ENCODE measurements around the gene CSGALNACT2.

CSGALNACT2 gene

DNA sequence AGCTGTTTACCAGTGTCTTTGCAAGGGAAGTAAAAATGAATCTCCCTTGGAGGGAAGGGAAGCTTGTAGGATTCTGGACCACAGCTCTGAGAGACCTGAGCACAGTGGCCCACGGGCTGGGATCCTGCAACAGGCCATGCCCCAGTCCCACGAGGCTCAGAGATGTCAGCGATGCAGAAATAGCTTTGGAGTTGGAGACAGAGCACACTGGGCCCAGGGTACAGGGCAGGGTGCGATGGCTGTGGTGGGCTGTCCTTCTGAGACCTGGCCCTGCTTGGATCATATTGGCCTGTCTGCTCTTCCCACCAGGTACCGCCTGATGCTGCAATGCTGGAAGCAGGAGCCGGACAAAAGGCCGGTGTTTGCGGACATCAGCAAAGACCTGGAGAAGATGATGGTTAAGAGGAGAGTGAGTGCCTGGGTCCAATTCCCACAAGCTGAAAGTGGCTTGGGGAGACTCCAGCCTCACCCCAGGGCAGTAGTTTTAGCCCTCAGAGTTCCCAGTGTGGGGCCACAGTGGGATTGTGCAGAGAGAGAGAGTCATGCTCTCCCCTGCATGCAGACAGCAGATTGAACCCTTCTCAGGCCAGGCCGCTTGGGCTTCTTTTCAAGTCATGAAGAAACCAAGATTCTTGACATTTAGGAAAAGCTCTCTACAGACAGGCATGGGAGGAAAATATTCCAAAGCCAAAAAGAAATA lies 13.5 kb upstream of the CSGALNACT2 start:
- no peak for DNase-seq (ENCODE audit: low read depth in 2 of 2)

- no peak for DNase-seq (ENCODE audit: low read depth in 2 of 2)
Observed at GRCh38 chr10:43125274-43125845, 12.9 kb upstream of the CSGALNACT2 start.

DNA sequence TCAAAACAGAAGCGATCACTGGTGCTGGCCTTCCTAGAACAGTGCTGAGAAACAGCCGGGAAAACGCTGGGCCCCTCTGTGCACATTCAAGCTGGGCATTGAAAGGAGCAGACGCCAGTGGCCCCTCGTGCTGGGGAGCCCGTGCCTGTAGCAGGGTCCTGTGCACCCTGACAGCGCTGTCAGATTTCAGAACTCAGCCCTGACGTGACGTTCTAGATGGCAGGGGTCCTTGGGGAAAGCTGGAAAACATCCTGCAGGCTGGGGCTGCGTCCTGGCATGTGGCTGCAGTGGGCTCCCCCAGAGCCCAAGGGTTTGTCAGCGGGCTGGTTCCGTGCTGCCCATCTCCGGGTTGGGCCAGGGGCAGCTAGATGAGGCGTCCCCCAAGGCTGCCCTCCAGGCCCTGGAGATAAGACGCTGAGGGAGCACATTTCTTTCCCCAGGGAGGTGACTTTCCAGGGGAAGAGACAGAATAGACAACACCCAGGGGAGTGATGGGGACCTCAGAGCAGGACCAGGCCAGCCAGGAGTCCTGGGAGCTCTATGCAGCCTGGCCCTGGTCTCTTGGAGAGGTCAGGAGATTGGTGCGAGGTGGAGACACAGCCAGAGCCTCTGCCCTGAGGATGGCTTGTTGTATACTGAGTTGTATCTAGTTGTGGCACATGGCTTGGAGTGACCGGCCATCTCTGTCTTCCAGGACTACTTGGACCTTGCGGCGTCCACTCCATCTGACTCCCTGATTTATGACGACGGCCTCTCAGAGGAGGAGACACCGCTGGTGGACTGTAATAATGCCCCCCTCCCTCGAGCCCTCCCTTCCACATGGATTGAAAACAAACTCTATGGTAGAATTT lies 12.1 kb upstream of the CSGALNACT2 start:
- no peak for DNase-seq (ENCODE audit: low read depth in 2 of 2)

GRCh38 chr10:43126759-43127424 lies 11.4 kb upstream of the CSGALNACT2 start:
- no peak for DNase-seq (ENCODE audit: low read depth in 2 of 2)

DNA sequence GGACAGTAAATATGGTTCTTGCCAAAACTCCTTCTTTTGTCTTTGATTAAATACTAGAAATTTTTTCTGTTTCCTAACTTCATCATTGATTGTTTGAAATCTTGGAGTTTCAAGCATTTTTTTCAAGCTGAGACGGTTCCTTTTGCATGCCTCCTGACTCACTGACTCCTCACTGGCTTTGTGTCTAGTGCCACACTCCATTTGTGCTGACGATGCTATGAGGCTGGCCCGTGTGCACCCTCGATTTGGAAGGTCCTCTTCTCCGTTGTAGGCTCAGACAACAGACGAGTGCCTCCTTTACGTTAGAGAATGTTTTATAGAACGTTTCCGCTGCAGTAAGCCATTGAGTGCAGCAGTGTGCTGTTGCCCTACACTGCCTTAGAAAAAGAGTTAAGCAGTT lies 10.8 kb upstream of the CSGALNACT2 start:
- DNase-seq (ENCODE audit: low read depth in 2 of 2) = no peak

DNA sequence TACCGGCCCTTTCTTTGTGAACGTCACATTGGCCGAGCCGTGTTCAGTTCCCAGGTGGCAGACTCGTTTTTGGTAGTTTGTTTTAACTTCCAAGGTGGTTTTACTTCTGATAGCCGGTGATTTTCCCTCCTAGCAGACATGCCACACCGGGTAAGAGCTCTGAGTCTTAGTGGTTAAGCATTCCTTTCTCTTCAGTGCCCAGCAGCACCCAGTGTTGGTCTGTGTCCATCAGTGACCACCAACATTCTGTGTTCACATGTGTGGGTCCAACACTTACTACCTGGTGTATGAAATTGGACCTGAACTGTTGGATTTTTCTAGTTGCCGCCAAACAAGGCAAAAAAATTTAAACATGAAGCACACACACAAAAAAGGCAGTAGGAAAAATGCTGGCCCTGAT lies 9.9 kb upstream of the CSGALNACT2 start:
- DNase-seq (ENCODE audit: low read depth in 2 of 2) = no peak

- peak in 1 of 2 donors; percentile 14 for DNase-seq (ENCODE audit: low read depth in 2 of 2)
Observed at GRCh38 chr10:43128958-43129706, 9.1 kb upstream of the CSGALNACT2 start.

- no peak for DNase-seq (ENCODE audit: low read depth in 2 of 2)
Observed at GRCh38 chr10:43130770-43131171, 7.5 kb upstream of the CSGALNACT2 start.

DNA sequence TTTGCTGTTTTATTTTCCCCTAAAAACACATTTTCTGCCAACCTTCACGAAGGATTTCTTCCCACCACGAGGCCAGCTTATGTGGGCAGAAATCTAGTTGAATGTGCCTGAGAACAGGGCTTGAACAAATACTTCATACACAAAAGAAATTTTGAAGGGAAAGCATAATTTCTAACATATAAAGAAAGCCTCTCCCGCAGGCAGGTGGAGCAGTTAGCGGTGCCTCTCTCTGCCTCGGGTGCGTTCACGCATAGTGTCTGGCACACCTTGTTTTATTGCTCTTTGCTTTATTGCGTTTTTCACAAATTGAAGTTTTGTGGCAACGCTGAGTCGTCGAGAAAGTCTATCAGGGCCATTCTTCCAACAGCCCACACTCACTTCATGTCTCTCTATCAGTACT lies 7.0 kb upstream of the CSGALNACT2 start:
- DNase-seq (ENCODE audit: low read depth in 2 of 2) = no peak

- DNase-seq (ENCODE audit: low read depth in 2 of 2) = no peak
Observed at GRCh38 chr10:43131906-43132305, 6.3 kb upstream of the CSGALNACT2 start.

- no peak for DNase-seq (ENCODE audit: low read depth in 2 of 2)
Observed at GRCh38 chr10:43132867-43133787, 5.1 kb upstream of the CSGALNACT2 start.

DNA sequence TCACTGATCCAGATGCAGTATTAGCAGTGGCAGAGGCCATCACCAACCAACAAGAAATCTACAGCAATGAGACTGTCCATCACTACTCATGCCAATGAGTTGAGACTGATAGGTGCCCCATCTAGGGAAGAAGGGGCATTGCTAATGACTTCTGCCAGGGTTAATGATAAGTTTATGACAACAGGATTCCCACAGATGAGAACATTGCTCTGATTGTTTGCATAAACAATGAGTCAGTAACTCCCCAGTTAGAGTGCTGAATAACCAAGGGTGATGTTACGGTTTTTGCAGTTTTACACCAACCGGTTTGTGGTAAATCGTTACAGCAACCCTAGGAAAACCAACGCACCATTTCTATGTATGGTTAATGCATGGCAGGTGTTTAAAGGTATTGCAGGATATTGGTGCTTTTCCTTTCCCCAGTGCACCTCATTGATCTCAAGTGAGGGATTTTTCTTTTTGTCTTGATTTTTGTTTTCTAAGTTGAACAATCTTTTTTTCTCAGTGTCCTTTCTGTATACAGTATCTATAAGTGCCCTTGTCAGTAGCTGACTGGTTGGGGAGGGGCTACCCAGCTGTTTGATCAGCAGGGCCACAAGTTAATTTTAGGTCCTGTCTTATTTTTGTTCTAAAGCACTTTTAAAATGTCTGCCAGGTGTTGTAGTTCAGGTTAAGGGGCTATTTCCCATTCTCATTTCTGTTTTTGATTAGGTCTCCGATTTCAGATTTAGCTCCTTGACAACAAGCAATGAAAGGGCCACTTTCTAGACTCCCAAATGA lies 3.9 kb upstream of the CSGALNACT2 start:
- DNase-seq (ENCODE audit: low read depth in 2 of 2) = no peak

GRCh38 chr10:43135064-43135463 lies 3.2 kb upstream of the CSGALNACT2 start:
- no peak for DNase-seq (ENCODE audit: low read depth in 2 of 2)

GRCh38 chr10:43135656-43136055 lies 2.6 kb upstream of the CSGALNACT2 start:
- DNase-seq (ENCODE audit: low read depth in 2 of 2) = no peak

DNA sequence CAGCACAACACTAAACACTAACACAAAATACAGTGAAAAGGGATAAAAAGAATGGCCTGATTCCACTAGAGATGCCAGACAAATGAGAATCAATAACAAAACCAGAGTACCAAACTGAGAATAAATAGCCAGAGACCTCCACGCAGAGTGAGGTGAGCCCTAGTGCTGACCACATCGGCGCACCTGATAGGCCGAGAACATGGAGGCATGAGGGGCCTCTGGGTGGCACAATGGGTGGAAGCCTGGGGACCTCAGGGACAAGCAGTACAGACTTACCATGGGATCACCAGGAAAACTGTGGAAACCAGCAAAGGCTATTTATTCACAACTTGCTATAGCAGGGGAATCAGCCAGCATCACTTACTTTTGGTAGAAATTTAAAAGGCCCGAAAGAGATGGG lies 1.8 kb upstream of the CSGALNACT2 start:
- DNase-seq (ENCODE audit: low read depth in 2 of 2) = no peak

- DNase-seq (ENCODE audit: low read depth in 2 of 2) = no peak
Observed at GRCh38 chr10:43136995-43137716, 1.1 kb upstream of the CSGALNACT2 start.

- DNase-seq (ENCODE audit: low read depth in 2 of 2) = peak in 1 of 2 donors; percentile 47
Observed at GRCh38 chr10:43137717-43138020, 576 bp upstream of the CSGALNACT2 start.

- DNase-seq (ENCODE audit: low read depth in 2 of 2) = peak; percentile 42 to 54
Observed at GRCh38 chr10:43138757-43139241, 554 bp downstream of the CSGALNACT2 start.

DNA sequence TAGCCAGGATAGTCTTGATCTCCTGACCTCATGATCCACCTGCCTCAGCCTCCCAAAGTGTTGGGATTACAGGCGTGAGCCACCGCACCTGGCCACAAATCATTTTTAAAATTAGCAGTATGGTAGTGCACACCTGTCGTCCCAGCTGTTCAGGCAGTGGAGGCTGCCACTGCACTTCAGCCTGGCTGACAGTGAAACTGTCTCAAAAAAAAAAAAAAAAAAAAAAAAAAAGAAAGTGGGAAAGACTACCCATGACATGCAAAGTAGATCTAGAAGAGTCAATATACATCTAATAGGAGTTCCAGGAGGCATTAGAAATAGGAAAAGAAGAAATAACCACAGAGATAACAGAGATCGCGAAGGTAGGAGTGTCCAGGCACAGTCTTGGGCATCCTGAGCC lies 3.2 kb downstream of the CSGALNACT2 start:
- no peak for DNase-seq (ENCODE audit: low read depth in 2 of 2)
